ENCODE results near the gene PPIB. TPM values are rescaled to one million over a fixed set of nuclear protein-coding genes. Genes with fewer than 3 reads are reported as not detected.

PPIB gene
- total RNA-seq: 100 to 1,000 TPM in 3 of 4 donors, 10 to 100 TPM in 1; 39.6 to 226 (median 154) TPM

DNA sequence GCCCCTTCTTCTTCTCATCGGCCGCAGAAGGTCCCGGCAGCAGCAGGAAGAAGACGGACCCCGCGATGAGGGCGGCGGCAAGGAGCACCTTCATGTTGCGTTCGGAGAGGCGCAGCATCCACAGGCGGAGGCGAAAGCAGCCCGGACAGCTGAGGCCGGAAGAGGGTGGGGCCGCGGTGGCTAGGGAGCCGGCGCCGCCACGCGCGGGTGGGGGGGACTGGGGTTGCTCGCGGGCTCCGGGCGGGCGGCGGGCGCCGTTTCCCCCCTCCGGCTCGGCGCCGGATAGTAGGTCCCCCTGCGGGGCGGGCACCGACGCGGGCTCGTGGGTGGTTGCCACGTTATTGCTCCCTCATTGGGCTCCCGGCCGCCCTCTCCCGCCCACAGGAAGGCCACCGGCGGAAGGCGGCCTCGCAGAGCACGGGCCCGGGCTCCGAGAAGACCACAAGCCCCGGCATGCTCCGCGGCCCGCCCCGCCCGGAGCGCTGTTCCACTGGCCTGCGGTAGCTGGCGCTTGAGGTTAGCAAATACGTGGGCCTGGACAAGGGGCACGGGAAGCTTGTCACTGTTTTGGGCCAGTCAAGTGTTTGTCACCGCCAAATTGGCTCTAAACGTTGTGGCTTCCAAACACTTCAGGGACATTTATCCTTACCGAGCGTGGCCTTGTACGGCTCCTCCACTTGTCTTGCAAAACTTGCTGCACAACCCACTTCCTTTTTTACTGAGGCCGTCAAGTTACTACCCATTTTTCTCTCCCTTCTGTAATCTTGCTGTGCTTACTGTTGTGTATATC lies at the start of gene PPIB:
Gene PPIB (minus strand): TSS at position 154 of the 790 bp plus-strand sequence. CDS start 36 bp downstream, at position 118.
- Histone ChIP-seq H3K27me3 (no peaks in the 10 kb centered on the region), H3K4me3 (peak within 1 kb of the TSS; percentile 72 to 87 (median 82)), H3K27ac (peak within 1 kb of the TSS; percentile 83 to 98 (median 90)), H3K4me1 (peaks cover 17 to 42% (median 22%) of the 10 kb centered on the region in 4 donors), H3K36me3 (peaks cover 0 to 28% (median 10%) of the 10 kb centered on the region in 4 donors), H3K9me3 (no peaks in the 10 kb centered on the region)
- peak; percentile 98 for DNase-seq
- WGBS, 2 donors (ENCODE audit: low coverage in 1 of 2): 0 to 1% methylated on average over 17 to 28 of the region's 69 CpGs
- TF ChIP-seq POLR2A (IDR thresholded peaks at IDR 0.05) (peak; percentile 85), EP300 (IDR thresholded peaks at IDR 0.05; ENCODE audit: low read depth) (no peak), CTCF (IDR thresholded peaks at IDR 0.05) (peak in 4 of 5 experiments; percentile 27 to 43 (median 32)), POLR2AphosphoS5 (IDR thresholded peaks at IDR 0.05) (peak; percentile 84 to 94 (median 90))
- intact Hi-C loops (cut with DNase I; ENCODE audit: low total_unique reads): no loop called here
- in situ Hi-C loops (cut with MboI; ENCODE audit: low pct_ligation_motif_present in 1 of 4, low pct_unique_long_range_greater_than_20kb in 1 of 4, low sequenced_read_pairs in 3 of 4): no loop called here

- WGBS, 2 donors (ENCODE audit: low coverage in 1 of 2): 71 to 89% methylated on average over 2 of the region's 2 CpGs
- Histone ChIP-seq H3K9me3 (no peaks in the 10 kb centered on the region), H3K4me1 (peaks cover 0 to 11% (median 4%) of the 10 kb centered on the region in 4 donors), H3K27me3 (no peaks in the 10 kb centered on the region), H3K27ac (no peak overlapping the region), H3K4me3 (no peak overlapping the region), H3K36me3 (peaks cover 0 to 10% (median 0%) of the 10 kb centered on the region in 4 donors)
- in situ Hi-C loops (cut with MboI; ENCODE audit: low pct_ligation_motif_present in 1 of 4, low pct_unique_long_range_greater_than_20kb in 1 of 4, low sequenced_read_pairs in 3 of 4): loop anchor here in 3 of 4 donors (10.0 to 25.0 kb wide), 3 partner anchors 143 to 451 kb away; partner anchors contain the start of gene CSNK1G1 (in 2 of the 3)
- intact Hi-C loops (cut with DNase I; ENCODE audit: low total_unique reads): no loop called here
- no peak for TF ChIP-seq POLR2AphosphoS5 (IDR thresholded peaks at IDR 0.05)
- TF ChIP-seq POLR2A (IDR thresholded peaks at IDR 0.05): no peak
- no peak for TF ChIP-seq EP300 (IDR thresholded peaks at IDR 0.05; ENCODE audit: low read depth)
- TF ChIP-seq CTCF (IDR thresholded peaks at IDR 0.05): no peak
- no peak for DNase-seq
Measured at GRCh38 chr15:64211696-64212095, 48.9 kb upstream of the PPIB start.

GRCh38 chr15:64210371-64210770 lies 47.5 kb upstream of the PPIB start:
- WGBS, 2 donors (ENCODE audit: low coverage in 1 of 2): 67 to 86% methylated on average over 1 to 2 of the region's 2 CpGs
- H3K4me1 ChIP-seq: no peaks in the 10 kb centered on the region
- in situ Hi-C loops (cut with MboI; ENCODE audit: low pct_ligation_motif_present in 1 of 4, low pct_unique_long_range_greater_than_20kb in 1 of 4, low sequenced_read_pairs in 3 of 4): loop anchor here in 3 of 4 donors (10.0 to 25.0 kb wide), 3 partner anchors 144 to 452 kb away; partner anchors contain the start of gene CSNK1G1 (in 2 of the 3)
- no peak for DNase-seq
- H3K36me3 ChIP-seq: peaks cover 0 to 10% (median 0%) of the 10 kb centered on the region in 4 donors
- TF ChIP-seq EP300 (IDR thresholded peaks at IDR 0.05; ENCODE audit: low read depth) (no peak), POLR2A (IDR thresholded peaks at IDR 0.05) (no peak), POLR2AphosphoS5 (IDR thresholded peaks at IDR 0.05) (no peak), CTCF (IDR thresholded peaks at IDR 0.05) (no peak)
- no peak overlapping the region for H3K4me3 ChIP-seq
- intact Hi-C loops (cut with DNase I; ENCODE audit: low total_unique reads): no loop called here
- H3K27me3 ChIP-seq: no peaks in the 10 kb centered on the region
- no peak overlapping the region for H3K27ac ChIP-seq
- no peaks in the 10 kb centered on the region for H3K9me3 ChIP-seq

DNA sequence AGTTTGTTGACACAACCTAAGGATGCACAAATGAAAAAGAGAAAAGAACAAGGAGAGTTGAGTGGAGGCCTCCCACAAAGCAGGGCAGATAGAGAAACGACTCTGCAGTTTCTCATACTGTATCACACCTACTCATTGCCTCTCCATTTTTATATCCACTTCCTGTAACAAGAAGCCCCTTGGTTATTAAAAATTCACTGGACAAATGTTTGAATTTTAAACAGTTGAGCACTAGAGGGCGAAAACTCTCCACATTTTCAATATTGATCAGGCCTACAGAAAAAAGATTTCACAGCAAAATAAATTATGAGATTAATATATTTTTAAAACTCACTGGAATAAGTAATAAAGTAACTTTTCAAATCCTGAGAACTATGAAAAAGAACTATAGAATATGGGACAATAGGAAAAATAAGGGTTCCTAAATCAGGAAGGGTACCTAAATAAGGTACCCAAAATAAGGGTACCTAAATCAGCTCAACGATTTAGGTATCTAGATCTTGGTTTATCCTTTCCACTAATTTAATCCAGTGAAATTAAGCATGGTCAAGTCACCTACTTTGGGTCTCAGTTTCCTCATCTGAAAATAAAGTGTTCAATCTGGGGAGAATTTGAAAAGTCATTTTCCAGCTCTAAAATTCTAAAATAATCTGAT lies 47.0 kb upstream of the PPIB start:
- no peak for TF ChIP-seq POLR2AphosphoS5 (IDR thresholded peaks at IDR 0.05)
- peak; percentile 44 to 67 (median 46) for TF ChIP-seq CTCF (IDR thresholded peaks at IDR 0.05)
- no peak for TF ChIP-seq EP300 (IDR thresholded peaks at IDR 0.05; ENCODE audit: low read depth)
- TF ChIP-seq POLR2A (IDR thresholded peaks at IDR 0.05): no peak
- Histone ChIP-seq H3K4me1 (no peaks in the 10 kb centered on the region), H3K36me3 (peaks cover 0 to 10% (median 0%) of the 10 kb centered on the region in 4 donors), H3K4me3 (no peak overlapping the region), H3K9me3 (no peaks in the 10 kb centered on the region), H3K27me3 (no peaks in the 10 kb centered on the region), H3K27ac (no peak overlapping the region)
- WGBS, 2 donors (ENCODE audit: low coverage in 1 of 2): 36 to 41% methylated on average over 3 of the region's 3 CpGs
- no peak for DNase-seq
- intact Hi-C loops (cut with DNase I; ENCODE audit: low total_unique reads): loop anchor here (5.0 kb wide), 1 partner anchor 507 kb away; no protein-coding TSS in a partner anchor
- in situ Hi-C loops (cut with MboI; ENCODE audit: low pct_ligation_motif_present in 1 of 4, low pct_unique_long_range_greater_than_20kb in 1 of 4, low sequenced_read_pairs in 3 of 4): loop anchor here in 3 of 4 donors (10.0 to 25.0 kb wide), 4 partner anchors 145 to 452 kb away; partner anchors contain the start of gene CSNK1G1 (in 2 of the 3)
